ENCODE data around the gene MTHFD2L. TPM values are rescaled to one million over a fixed set of nuclear protein-coding genes. Genes with fewer than 3 reads are reported as not detected.

Gene MTHFD2L
- total and polyA plus RNA-seq, 2 donors (not counting 3 experiments of a cell fraction or from before 2014, with no cell fraction given): 6.9 to 15.2 TPM

- H3K9me1 ChIP-seq (replicated peaks; ENCODE audit: control insufficient read depth, extremely low read depth, insufficient read depth, low read length): no peaks in the 10 kb centered on the region
- H3K27ac ChIP-seq (ENCODE audit: insufficient read depth, low read depth, low read length): no peak overlapping the region
- DNase-seq (ENCODE audit: low read depth, low spot score) (no peak), FAIRE-seq (no peak)
- H3K4me1 ChIP-seq (ENCODE audit: control insufficient read depth, extremely low read depth, insufficient read depth, low read length): peaks cover 19% of the 10 kb centered on the region
- ChIA-PET CTCF (no interaction called here), POLR2A (no interaction called here)
- TF ChIP-seq POLR2AphosphoS5 (IDR thresholded peaks at IDR 0.05; ENCODE audit: insufficient read depth, low read depth, low read length) (no peak), EZH2 (IDR thresholded peaks at IDR 0.05; ENCODE audit: borderline replicate concordance, low read depth, low read length, severe bottlenecking) (no peak), FOS (IDR thresholded peaks at IDR 0.05; ENCODE audit: borderline replicate concordance, insufficient read depth, low read length) (no peak), GATA2 (IDR thresholded peaks at IDR 0.05; ENCODE audit: insufficient read depth, insufficient read length, low read depth, low read length) (no peak), CTCF (IDR thresholded peaks at IDR 0.05; ENCODE audit: extremely low read depth in 1 of 2, insufficient read depth in 1 of 2, low read depth in 1 of 2, low read length in 2 of 2) (no peak), POLR2A (IDR thresholded peaks at IDR 0.05; ENCODE audit: low read depth, low read length) (no peak), JUN (IDR thresholded peaks at IDR 0.05; ENCODE audit: borderline replicate concordance, insufficient read depth, insufficient read length, low read depth) (no peak), MAX (IDR thresholded peaks at IDR 0.05; ENCODE audit: insufficient read depth, insufficient read length) (no peak), MYC (IDR thresholded peaks at IDR 0.05; ENCODE audit: low read depth, low read length) (no peak)
- H3K9me3 ChIP-seq (replicated peaks; ENCODE audit: control insufficient read depth, insufficient read depth, low read length): no peaks in the 10 kb centered on the region
- peaks cover 0 to 4% of the 10 kb centered on the region in 2 experiments for H3K36me3 ChIP-seq (ENCODE audit: control insufficient read depth in 2 of 2, extremely low read depth in 1 of 2, insufficient read depth in 2 of 2, low read length in 2 of 2)
- BruUV-seq (replicated peaks): no TSS peak
- H3K27me3 ChIP-seq (ENCODE audit: control insufficient read depth in 2 of 2, insufficient read depth in 2 of 2, low read length in 2 of 2): no peaks in the 10 kb centered on the region
- intact Hi-C loops (cut with micrococcal nuclease): no loop called here
- peaks cover 36% of the 10 kb centered on the region for H3K79me2 ChIP-seq (ENCODE audit: control insufficient read depth, insufficient read depth, low read length)
- H2AFZ ChIP-seq (ENCODE audit: low read depth, low read length): no peak overlapping the region
- no peak overlapping the region for H3K4me2 ChIP-seq (ENCODE audit: insufficient read depth, low read length)
- no peak overlapping the region for H3K4me3 ChIP-seq (replicated peaks in 1 of 3; ENCODE audit: insufficient read depth in 1 of 3, low read depth in 1 of 3, low read length in 3 of 3)
- H3K9ac ChIP-seq (replicated peaks; ENCODE audit: extremely low read depth, insufficient read depth, low read length): no peak overlapping the region
- H4K20me1 ChIP-seq (replicated peaks; ENCODE audit: control insufficient read depth, extremely low read depth, insufficient read depth, low read length): no peaks in the 10 kb centered on the region
- dilution Hi-C loops (cut with MboI; ENCODE audit: extremely low pct_ligation_motif_present, low sequenced_read_pairs): no loop called here
These were observed 3.9 kb downstream of the MTHFD2L start for GRCh38 chr4:74161666-74162450.
